SKM-1 (cell line): ENCODE data around the gene GSDMA.
"Not testable (repeated sequence)": the region's sequence is repeated elsewhere in the genome, so short reads cannot be mapped to it uniquely, and the experiment has no call there.

Experiments used
- DNase-seq: peaks from one replicate; lab custom pipeline; 2025; ENCODE audit not compliant: unreplicated experiment; lab: John Stamatoyannopoulos, UW

Gene GSDMA

GRCh38 chr17:39996162-39996561 is 33.4 kb downstream of the GSDMA start:
- no peak for DNase-seq

GRCh38 chr17:39996800-39997199 is 34.0 kb downstream of the GSDMA start:
- no peak for DNase-seq

GRCh38 chr17:39997543-39997942 is 34.7 kb downstream of the GSDMA start:
- no peak for DNase-seq

DNA sequence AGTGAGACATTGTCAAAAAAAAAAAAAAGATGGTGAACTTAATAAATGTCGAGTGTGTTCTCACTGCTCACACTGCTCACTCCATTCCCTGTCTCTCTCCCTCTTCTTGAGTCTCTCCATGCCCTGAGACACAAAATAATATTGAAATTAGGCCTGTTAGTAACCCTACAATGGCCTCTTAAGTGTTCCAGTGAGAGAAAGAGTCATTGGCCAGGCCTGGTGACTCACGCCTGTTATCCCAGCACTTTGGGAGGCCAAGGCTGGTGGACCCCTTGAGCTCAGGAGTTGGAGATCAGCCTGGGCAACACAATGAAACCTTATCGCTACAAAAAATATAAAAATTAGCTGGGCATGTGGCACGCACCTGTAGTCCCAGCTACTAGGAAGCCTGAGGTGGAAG is 36.3 kb downstream of the GSDMA start:
- DNase-seq: no peak

DNA sequence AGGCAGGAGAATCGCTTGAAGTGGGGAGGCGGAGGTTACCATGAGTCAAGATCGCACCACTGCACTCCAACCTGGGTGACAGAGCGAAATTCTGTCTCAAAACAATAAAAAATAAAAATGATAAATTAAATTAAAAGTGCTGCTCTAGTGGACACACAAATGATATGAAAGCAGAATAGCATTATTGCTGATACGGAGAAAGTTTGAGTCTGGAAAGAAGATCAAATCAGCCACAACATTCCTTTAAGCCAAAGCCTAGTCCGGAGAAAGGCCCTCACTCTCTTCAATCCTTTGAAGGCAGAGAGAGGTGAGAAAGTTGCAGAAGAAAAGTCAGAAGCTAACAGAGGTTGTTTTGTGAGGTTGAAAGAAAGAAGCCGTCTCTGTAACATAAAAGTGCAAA is 37.4 kb downstream of the GSDMA start:
- no peak for DNase-seq

GRCh38 chr17:40001335-40001734 is 38.5 kb downstream of the GSDMA start:
- DNase-seq: not testable (repeated sequence)

DNA sequence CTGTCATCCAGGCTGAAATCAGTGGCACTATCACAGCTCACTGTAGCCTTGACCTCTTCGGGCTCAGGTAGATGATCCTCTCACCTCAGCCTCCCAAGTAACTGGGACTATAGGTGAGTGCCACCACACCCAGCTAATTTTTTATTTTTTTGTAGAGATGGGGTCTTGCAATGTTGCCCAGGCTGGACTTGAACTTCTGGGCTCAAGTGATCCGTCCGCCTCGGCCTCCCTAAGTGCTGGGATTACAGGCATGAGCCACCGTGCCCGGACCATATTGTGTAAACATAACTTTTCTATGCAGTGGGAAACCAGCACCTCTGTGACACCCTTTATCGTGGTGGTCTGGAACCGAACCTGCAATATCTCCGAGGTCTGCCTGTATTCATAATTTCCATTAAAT is 41.3 kb downstream of the GSDMA start:
- DNase-seq: no peak

- no peak for DNase-seq
Measured at GRCh38 chr17:40004712-40005111, 41.9 kb downstream of the GSDMA start.

DNA sequence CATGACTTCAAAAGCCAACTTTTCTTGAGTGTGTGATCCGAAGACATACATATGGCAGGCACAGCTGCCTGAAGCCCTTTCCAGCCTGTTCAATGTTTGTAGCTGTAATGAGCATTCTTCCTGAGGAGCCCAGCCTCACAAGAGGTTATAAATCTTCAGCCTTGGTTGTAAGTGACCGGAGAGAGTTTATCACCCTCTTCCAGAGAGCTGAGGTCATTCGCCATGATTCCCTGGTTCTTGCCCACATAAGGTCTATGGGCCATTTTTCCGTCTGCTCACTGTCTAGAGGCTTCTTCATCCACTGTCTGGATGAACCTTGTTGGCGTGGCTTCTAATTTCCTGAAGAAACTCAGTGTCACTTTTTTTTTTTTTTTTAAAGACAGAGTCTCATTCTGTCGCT is 42.7 kb downstream of the GSDMA start:
- DNase-seq: no peak

DNA sequence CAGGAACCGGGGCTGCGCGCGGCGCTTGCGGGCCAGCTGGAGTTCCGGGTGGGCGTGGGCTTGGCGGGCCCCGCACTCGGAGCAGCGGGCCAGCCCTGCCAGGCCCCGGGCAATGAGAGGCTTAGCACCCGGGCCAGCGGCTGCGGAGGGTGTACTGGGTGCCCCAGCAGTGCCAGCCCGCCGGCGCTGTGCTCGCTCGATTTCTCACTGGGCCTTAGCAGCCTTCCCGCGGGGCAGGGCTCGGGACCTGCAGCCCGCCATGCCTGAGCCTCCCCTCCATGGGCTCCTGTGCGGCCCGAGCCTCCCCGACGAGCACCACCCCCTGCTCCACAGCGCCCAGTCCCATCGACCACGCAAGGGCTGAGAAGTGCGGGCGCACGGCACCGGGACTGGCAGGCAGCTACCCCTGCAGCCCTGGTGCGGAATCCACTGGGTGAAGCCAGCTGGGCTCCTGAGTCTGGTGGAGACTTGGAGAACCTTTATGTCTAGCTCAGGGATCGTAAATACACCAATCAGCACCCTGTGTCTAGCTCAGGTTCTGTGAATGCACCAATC is 48.2 kb downstream of the GSDMA start:
- not testable (repeated sequence) for DNase-seq

GRCh38 chr17:40012017-40012647 is 49.3 kb downstream of the GSDMA start:
- DNase-seq: not testable (repeated sequence)

DNA sequence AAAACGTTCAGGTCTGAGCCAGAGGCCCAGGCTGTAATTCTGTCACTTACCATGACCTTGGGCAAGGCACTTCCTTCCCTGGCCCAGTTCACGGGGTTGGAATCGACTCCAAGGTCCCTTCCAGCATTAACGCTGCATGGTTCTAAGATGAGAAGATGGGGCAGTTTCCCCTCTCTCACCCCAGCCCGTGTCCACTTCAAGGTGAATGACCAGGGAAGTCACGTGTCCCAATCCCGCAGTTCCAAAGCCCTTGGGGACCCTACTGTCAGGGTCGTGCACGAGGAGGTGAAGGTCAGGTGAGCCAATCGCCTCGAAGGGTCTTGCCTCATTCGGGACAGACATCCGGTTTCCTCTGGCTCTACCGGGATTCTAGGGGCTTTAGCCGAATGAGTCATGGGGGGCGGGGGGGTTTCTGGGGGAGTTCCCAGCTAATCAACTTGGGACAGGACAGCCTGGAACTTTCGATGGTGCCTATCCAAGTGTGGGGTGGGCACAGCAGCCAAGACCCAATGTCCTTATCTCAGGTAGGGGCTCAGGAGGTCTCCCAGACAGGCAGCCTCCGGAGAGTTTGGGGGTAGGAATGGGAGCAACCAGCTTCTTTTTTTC is 51.7 kb downstream of the GSDMA start:
- DNase-seq: no peak

DNA sequence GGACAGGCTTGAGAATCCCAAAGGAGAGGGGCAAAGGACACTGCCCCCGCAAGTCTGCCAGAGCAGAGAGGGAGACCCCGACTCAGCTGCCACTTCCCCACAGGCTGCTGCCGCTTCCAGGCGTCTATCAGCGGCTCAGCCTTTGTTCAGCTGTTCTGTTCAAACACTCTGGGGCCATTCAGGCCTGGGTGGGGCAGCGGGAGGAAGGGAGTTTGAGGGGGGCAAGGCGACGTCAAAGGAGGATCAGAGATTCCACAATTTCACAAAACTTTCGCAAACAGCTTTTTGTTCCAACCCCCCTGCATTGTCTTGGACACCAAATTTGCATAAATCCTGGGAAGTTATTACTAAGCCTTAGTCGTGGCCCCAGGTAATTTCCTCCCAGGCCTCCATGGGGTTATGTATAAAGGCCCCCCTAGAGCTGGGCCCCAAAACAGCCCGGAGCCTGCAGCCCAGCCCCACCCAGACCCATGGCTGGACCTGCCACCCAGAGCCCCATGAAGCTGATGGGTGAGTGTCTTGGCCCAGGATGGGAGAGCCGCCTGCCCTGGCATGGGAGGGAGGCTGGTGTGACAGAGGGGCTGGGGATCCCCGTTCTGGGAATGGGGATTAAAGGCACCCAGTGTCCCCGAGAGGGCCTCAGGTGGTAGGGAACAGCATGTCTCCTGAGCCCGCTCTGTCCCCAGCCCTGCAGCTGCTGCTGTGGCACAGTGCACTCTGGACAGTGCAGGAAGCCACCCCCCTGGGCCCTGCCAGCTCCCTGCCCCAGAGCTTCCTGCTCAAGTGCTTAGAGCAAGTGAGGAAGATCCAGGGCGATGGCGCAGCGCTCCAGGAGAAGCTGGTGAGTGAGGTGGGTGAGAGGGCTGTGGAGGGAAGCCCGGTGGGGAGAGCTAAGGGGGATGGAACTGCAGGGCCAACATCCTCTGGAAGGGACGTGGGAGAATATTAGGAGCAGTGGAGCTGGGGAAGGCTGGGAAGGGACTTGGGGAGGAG is 52.5 kb downstream of the GSDMA start, which contains the start of gene CSF3:
Gene CSF3 (plus strand): TSS at position 436 of the 993 bp plus-strand sequence. CDS start 35 bp downstream, at position 471.
- DNase-seq: no peak

DNA sequence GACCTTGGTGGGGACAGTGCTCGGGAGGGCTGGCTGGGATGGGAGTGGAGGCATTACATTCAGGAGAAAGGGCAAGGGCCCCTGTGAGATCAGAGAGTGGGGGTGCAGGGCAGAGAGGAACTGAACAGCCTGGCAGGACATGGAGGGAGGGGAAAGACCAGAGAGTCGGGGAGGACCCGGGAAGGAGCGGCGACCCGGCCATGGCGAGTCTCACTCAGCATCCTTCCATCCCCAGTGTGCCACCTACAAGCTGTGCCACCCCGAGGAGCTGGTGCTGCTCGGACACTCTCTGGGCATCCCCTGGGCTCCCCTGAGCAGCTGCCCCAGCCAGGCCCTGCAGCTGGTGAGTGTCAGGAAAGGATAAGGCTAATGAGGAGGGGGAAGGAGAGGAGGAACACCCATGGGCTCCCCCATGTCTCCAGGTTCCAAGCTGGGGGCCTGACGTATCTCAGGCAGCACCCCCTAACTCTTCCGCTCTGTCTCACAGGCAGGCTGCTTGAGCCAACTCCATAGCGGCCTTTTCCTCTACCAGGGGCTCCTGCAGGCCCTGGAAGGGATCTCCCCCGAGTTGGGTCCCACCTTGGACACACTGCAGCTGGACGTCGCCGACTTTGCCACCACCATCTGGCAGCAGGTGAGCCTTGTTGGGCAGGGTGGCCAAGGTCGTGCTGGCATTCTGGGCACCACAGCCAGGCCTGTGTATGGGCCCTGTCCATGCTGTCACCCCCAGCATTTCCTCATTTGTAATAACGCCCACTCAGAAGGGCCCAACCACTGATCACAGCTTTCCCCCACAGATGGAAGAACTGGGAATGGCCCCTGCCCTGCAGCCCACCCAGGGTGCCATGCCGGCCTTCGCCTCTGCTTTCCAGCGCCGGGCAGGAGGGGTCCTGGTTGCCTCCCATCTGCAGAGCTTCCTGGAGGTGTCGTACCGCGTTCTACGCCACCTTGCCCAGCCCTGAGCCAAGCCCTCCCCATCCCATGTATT is 53.5 kb downstream of the GSDMA start:
- DNase-seq: no peak

DNA sequence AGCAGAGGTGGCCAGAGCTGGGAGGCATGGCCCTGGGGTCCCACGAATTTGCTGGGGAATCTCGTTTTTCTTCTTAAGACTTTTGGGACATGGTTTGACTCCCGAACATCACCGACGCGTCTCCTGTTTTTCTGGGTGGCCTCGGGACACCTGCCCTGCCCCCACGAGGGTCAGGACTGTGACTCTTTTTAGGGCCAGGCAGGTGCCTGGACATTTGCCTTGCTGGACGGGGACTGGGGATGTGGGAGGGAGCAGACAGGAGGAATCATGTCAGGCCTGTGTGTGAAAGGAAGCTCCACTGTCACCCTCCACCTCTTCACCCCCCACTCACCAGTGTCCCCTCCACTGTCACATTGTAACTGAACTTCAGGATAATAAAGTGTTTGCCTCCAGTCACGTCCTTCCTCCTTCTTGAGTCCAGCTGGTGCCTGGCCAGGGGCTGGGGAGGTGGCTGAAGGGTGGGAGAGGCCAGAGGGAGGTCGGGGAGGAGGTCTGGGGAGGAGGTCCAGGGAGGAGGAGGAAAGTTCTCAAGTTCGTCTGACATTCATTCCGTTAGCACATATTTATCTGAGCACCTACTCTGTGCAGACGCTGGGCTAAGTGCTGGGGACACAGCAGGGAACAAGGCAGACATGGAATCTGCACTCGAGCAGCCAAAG is 54.7 kb downstream of the GSDMA start:
- DNase-seq: no peak

DNA sequence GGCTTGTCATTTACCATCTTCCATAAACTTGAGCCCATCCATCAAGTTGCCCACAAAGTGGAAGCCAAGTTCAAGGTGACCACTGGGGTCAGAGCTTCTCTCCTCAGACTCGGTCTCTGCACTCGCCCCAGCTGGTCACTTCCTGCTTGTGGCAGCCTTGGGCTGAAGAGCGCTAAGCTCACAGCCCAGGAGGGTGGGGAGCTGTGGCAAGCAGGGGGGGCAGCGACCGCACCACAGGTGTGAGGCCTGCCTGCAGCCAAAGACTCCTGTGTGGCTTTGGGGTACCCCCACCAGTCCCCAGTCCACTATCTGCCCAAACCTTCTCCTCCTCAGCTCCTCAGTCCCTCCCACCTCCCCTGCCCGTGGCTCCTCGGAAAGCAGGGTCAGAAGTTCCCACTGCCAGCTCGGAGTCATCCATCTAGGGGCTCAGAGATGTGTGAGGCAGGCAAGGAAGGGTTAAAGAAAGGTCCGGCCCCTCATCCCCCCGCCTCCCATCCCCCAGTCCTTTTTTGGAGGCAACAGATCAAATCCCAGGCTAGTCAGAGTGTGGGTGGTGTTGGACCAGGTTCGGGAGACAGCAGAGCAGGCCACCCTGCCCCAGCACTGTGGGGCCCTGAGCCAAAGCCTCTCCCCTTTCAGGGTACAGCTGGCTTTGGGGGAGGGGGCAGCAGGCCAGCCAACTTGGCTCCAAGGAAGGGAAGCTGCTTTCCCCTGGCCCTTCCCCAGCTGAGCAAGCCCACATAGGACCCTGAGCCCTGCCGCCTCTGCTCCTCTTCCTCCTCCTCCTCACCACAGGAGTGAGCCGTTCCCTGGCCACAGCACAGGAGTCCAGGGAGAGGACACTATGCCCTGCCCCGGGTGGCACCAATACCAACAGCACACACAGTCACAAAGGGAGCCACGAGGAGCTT is 55.7 kb downstream of the GSDMA start:
- DNase-seq: no peak

DNA sequence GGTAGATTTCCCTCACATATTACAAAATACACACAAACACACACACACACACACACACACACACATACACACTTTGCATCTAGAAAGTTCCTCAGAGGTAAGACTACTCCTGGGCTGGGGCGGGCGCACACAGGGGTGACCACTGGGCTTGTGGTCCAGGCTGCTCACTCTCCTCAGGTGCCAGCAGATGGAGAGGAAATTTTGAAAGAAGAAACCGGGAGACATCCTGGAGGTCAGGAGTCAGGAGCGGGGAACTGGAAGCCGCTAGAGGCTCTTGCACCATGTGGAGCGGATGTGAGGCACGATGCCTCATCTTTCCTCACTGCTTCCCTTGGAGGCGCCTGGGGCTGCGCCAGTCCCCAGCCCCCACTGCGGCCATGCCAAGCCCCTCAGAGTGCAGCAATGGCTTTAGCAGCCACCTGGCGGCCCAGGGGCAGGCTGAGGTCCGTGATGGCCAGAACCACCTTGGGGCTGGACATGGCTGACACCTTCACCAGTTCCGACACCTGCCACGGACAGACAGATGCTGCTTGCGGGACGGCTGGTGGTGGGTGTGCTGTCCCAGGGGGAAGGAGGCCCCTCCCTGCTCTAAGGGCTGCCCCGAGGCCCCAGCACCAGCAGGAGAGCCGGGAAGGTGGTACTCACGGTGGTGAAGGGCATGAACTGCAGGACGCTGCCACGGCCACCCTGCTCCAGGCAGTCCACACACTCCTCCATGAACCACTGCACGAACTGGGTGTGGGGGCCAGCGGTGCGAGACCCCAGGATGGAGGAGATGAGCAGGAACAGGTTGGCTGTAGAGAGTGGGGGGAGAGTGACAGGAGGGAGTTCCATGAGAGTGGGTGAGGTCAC is 56.6 kb downstream of the GSDMA start:
- DNase-seq: no peak

DNA sequence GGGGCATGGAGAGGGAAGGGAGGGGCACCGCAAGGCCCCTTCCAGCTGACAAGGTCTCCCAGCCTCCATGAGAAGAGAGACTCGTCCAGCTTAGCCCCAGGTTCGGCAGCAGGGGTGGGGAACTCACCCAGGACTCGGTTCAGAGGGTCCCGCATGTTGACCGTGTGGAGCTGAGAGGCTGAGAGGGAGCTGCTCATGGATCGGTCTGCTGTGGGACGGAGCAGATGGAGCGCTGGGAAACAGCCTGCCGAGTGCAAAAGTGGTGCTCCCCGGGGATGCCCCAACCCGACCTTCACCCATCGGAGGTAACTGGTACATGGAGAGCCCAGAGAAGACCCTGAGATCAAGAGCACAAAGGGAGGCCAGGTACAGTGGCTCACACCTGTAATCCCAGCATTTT is 57.3 kb downstream of the GSDMA start:
- DNase-seq: no peak
